ENCODE data around the gene VPS4B. TPM values are rescaled to one million over a fixed set of nuclear protein-coding genes. Genes with fewer than 3 reads are reported as not detected.

Gene VPS4B
- total and polyA plus RNA-seq, 2 experiments from 2014 or later = 30.2 to 49.4 TPM

DNA sequence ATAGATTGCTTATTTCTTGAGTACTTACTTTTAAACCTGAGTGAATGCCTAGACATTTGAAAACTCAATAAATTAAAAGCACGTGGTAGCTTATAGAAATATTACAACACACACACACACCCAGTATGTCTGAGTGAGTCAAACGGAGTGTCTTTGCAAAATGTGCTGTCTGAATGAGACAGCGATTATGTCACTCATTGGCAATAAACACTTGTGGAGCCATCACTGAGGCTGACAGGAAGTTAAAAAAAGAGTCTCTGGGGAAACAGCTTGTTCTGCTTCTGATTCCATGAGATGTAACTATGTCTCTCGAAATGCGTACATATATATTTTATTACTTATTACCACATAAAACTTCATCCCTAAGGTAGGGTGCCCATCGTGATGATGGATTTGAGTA lies 22.3 kb upstream of the VPS4B start (continued):
- TF ChIP-seq, protein P1, sequence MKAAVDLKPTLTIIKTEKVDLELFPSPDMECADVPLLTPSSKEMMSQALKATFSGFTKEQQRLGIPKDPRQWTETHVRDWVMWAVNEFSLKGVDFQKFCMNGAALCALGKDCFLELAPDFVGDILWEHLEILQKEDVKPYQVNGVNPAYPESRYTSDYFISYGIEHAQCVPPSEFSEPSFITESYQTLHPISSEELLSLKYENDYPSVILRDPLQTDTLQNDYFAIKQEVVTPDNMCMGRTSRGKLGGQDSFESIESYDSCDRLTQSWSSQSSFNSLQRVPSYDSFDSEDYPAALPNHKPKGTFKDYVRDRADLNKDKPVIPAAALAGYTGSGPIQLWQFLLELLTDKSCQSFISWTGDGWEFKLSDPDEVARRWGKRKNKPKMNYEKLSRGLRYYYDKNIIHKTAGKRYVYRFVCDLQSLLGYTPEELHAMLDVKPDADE (IDR thresholded peaks at IDR 0.05) = no peak
- no peak for TF ChIP-seq ZNF331 (CRISPR knock-in tag; IDR thresholded peaks at IDR 0.05; ENCODE audit: low read depth)
- TF ChIP-seq ZNF114 (CRISPR knock-in tag; IDR thresholded peaks at IDR 0.05) = no peak
- TF ChIP-seq EZH2 (IDR thresholded peaks at IDR 0.05; ENCODE audit: low read depth, unreplicated experiment) = no peak
- no peak for TF ChIP-seq EZH2phosphoT487 (IDR thresholded peaks at IDR 0.05; ENCODE audit: unreplicated experiment)
- TF ChIP-seq REST (IDR thresholded peaks at IDR 0.05; ENCODE audit: unreplicated experiment) = no peak
- no peak for TF ChIP-seq NANOG (IDR thresholded peaks at IDR 0.05; ENCODE audit: borderline replicate concordance)
- TF ChIP-seq POLR2AphosphoS5 (IDR thresholded peaks at IDR 0.05; ENCODE audit: low read depth) = no peak
- TF ChIP-seq STAT1 (IDR thresholded peaks at IDR 0.05; ENCODE audit: unreplicated experiment) = no peak

DNA sequence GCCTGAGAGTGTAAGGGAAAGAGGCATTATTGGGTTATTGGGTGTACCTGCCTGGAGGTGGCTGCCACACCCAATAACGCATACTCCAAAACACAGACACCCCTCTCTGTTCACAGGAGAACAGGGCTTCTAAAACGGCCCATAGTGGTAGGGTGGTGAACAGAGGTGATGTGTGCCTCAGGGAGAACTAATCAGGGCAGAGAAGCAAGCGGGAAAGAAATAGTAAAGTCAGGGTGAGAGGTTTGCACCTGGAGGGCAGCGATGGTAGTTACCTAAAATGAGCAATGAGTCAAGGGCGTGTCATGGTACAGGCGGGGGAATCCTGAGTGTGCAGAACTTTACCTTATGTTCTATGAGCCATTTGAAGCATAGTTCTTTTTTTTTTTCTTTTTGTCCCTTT lies 21.6 kb upstream of the VPS4B start:
- no peaks in the 10 kb centered on the region for H4K20me1 ChIP-seq (replicated peaks; ENCODE audit: insufficient read depth)
- H3K4me2 ChIP-seq = no peak overlapping the region
- DNase-seq (ENCODE audit: low spot score) (no peak), ATAC-seq (no peak)
- H3K36me3 ChIP-seq (ENCODE audit: insufficient read depth) = no peaks in the 10 kb centered on the region
- H3K4me1 ChIP-seq (ENCODE audit: insufficient read depth) = no peaks in the 10 kb centered on the region
- H3K4me3 ChIP-seq = no peak overlapping the region
- H3K36me3 Mint-ChIP-seq (ENCODE audit: low read depth) = no peaks in the 10 kb centered on the region
- H3K27me3 ChIP-seq (ENCODE audit: insufficient read depth) = no peaks in the 10 kb centered on the region
- H3K79me2 ChIP-seq (replicated peaks; ENCODE audit: insufficient read depth) = no peaks in the 10 kb centered on the region
- no peaks in the 10 kb centered on the region; the same call in 2 of the 3 replicates for H3K9me3 Mint-ChIP-seq
- no peaks in the 10 kb centered on the region for H3K4me1 Mint-ChIP-seq
- no peaks in the 10 kb centered on the region; the same call in 1 of the 2 replicates for H3K9me2 ChIP-seq (ENCODE audit: insufficient read depth)
- H2AFZ ChIP-seq = no peak overlapping the region
- H3K27me3 Mint-ChIP-seq (ENCODE audit: insufficient read depth, low read depth, poor library complexity) = no peaks in the 10 kb centered on the region
- H3K4me3 Mint-ChIP-seq = no peak overlapping the region
- H3F3A ChIP-seq (replicated peaks; ENCODE audit: low read depth) = no peaks in the 10 kb centered on the region
- no peak overlapping the region for H3K27ac ChIP-seq (ENCODE audit: low read depth)
- no peak overlapping the region for H3K27ac Mint-ChIP-seq
- TF ChIP-seq JUNB (IDR thresholded peaks at IDR 0.05; ENCODE audit: unreplicated experiment) (no peak), EZH2 (IDR thresholded peaks at IDR 0.05; ENCODE audit: low read depth, unreplicated experiment) (no peak), ZNF114 (CRISPR knock-in tag; IDR thresholded peaks at IDR 0.05) (no peak), ZNF462 (CRISPR knock-in tag; IDR thresholded peaks at IDR 0.05) (no peak), REST (IDR thresholded peaks at IDR 0.05; ENCODE audit: unreplicated experiment) (no peak)

Data from GM23338 (cell line).